Esophagus (tissue), 2 donors: ENCODE measurements around the gene AVPR2. TPM values are rescaled to one million over a fixed set of nuclear protein-coding genes. Genes with fewer than 3 reads are reported as not detected.

ENCODE experiments used
- H3K27ac ChIP-seq, 2 donors: one replicate each; pipeline ENCODE4 v1.5.1; 2013; ENCODE audit warnings: low read depth in 2 of 2, mild to moderate bottlenecking in 2 of 2, inconsistent platforms in 1 of 2, low read length in 1 of 2, moderate library complexity in 1 of 2
- H3K27me3 ChIP-seq, 2 donors: one replicate each; pipeline ENCODE4 v1.6.1; 2013; ENCODE audit warnings: low read length in 2 of 2, control low read depth in 1 of 2, mild to moderate bottlenecking in 1 of 2; ENCODE audit not compliant: insufficient read depth in 2 of 2, control insufficient read depth in 1 of 2
- H3K36me3 ChIP-seq, 2 donors: one replicate each; pipeline ENCODE4 v1.6.1; 2013; ENCODE audit warnings: low read length in 1 of 2; ENCODE audit not compliant: control insufficient read depth in 2 of 2, insufficient read depth in 2 of 2
- H3K4me1 ChIP-seq, 2 donors: one replicate each; pipeline ENCODE4 v1.6.1; 2013; ENCODE audit warnings: low read length in 1 of 2; ENCODE audit not compliant: control insufficient read depth in 2 of 2, insufficient read depth in 2 of 2
- H3K4me3 ChIP-seq, 2 donors: one replicate each; pipeline ENCODE4 v1.5.1; 2013; ENCODE audit warnings: low read length in 2 of 2, mild to moderate bottlenecking in 2 of 2, low read depth in 1 of 2, moderate library complexity in 1 of 2
- H3K9me3 ChIP-seq, 2 donors: one replicate each; pipeline ENCODE4 v1.6.1; 2013; ENCODE audit warnings: mild to moderate bottlenecking in 2 of 2, low read depth in 1 of 2, low read length in 1 of 2, moderate library complexity in 1 of 2; ENCODE audit not compliant: control insufficient read depth in 2 of 2, insufficient read depth in 1 of 2
- WGBS, 2 donors: extraction: QIAGEN DNeasy Blood & Tissue Kit; methylation state at CpG; one replicate each; pipeline ENCODE4 v1.1.7; 2013; 5-methylcytosine and 5-hydroxymethylcytosine counted together
- polyA plus RNA-seq, 2 donors: library from polyadenylated mRNA; stranded (reverse); fragments of 200-250 nt; gene quantifications; one replicate each; pipeline ENCODE4 v1.2.3, GENCODE V29; 2013
- donor health status: healthy with polysubstance abuse.
- donor health status: Bipolar disorder and iron deficiency.

Gene AVPR2
- polyA plus RNA-seq, 2 donors: 0.45 to 0.68 TPM

DNA sequence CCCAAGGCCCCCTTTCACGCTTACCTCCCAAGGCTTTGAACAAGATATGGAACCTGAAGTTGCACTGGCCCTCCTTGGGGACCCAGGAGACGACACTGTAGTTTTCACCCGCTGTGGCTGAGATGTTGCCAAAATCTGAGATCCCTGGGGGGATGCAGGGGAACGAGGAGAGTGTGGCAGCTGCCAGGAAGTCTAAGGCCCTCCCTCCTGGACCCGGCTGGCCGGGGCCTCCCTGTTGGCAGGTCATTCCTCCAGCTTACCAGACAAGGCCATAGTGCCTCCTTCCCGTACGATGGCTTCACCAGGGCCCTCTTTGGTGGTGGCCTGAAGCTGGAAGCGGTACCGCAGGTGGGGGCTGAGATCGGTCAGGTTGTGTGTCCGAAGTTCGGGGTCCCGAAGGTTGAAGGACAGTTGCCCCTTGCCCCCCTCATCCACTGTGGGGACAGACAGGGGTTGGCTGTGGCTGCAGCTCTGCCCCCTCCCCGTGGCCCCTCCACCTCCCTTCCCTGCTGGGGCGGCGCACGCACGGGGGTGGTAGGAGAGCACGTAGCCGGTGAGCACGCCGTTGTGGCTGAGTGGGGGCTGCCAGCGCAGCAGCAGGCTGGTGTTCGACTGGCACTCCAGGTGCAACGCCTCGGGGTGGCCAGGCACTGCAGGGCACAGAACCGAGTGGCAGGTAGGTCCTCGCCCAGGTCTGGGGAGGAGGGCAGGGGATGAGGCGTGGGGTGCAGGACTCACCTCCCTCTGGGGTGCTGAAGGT, 39.7 kb upstream of the AVPR2 start:
- Histone ChIP-seq H3K27ac (no peak overlapping the region), H3K27me3 (peaks cover 0 to 4% of the 10 kb centered on the region in 2 donors), H3K4me1 (no peaks in the 10 kb centered on the region), H3K9me3 (no peaks in the 10 kb centered on the region), H3K4me3 (no peak overlapping the region), H3K36me3 (no peaks in the 10 kb centered on the region)
- WGBS, 2 donors: 81 to 85% methylated on average over 27 to 30 of the region's 30 CpGs

DNA sequence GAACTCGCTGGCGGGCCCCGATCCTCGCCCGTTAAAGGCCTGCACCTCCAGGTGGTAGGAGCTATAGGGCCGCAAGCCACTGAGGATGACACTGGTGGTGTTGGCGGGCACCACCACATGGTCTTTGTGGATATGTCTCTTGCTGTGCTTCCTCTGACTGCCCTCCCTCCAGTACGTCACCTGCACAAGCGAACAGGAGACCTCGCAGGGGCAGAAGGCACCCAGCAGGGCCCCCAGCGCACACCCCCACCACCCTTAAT, 39.2 kb upstream of the AVPR2 start:
- WGBS, 2 donors: 89 to 96% methylated on average over 10 to 11 of the region's 11 CpGs
- Histone ChIP-seq H3K27ac (no peak overlapping the region), H3K4me1 (no peaks in the 10 kb centered on the region), H3K9me3 (no peaks in the 10 kb centered on the region), H3K27me3 (no peaks in the 10 kb centered on the region), H3K36me3 (no peaks in the 10 kb centered on the region), H3K4me3 (no peak overlapping the region)

DNA sequence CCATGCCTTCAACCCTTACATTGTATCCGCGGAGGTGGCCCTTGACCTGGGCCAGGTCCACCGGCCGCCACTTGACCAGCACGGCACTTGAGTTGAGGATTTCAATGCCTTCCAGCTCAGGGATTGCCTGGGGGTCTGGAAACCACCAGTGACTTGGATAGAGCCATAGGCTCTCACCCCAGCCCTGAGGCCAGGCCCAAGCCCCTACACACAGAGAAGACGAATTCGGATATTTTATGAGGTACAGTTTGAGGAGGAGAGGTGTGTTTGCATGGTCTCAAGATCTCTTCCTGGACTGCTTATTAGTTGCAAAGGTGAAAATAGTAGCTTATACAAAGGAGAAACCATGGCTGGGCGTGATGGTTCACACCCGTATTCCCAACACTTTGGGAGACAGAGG, 38.8 kb upstream of the AVPR2 start:
- H3K27ac ChIP-seq: no peak overlapping the region
- no peaks in the 10 kb centered on the region for H3K4me1 ChIP-seq
- H3K9me3 ChIP-seq: no peaks in the 10 kb centered on the region
- no peaks in the 10 kb centered on the region for H3K27me3 ChIP-seq
- H3K4me3 ChIP-seq: no peak overlapping the region
- WGBS, 2 donors: 90 to 94% methylated on average over 9 of the region's 9 CpGs
- no peaks in the 10 kb centered on the region for H3K36me3 ChIP-seq

DNA sequence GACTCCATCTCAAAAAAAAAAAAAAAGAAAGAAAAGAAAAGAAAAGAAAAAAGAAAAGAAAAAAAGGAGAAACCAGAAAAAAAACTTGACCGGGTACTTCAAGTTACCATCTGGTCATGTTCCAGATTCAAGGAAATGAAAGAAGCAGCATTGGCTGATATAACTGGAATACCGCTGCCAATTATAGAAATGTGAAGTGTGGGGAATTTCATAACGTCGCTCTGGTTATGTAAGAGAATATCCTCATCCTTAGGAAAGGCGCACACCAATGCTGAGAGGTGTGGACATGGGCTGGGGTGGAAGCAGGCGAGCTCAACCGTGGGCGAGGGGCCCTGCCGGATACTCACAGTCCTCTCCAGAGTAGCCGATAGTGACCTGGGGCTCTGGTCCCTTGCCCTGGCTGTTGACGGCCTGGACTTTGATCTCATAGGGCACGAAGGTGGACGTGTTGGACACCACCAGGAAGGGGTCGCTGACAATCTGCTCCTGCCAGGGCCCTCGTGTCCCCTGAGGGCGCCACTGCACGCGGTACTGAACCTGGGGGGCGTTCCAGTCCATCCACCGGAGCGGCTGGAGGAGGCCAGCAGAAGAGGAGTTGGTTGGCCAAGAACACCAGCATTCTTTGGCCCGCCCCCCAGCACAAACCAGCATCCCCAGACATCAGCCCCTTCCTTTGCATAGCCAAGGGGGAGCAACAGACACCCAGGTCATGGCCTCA, 38.0 kb upstream of the AVPR2 start:
- Histone ChIP-seq H3K27me3 (no peaks in the 10 kb centered on the region), H3K4me1 (no peaks in the 10 kb centered on the region), H3K4me3 (no peak overlapping the region), H3K27ac (no peak overlapping the region), H3K36me3 (no peaks in the 10 kb centered on the region), H3K9me3 (no peaks in the 10 kb centered on the region)
- 82 to 83% methylated on average over 21 to 22 of the region's 22 CpGs for WGBS, 2 donors

DNA sequence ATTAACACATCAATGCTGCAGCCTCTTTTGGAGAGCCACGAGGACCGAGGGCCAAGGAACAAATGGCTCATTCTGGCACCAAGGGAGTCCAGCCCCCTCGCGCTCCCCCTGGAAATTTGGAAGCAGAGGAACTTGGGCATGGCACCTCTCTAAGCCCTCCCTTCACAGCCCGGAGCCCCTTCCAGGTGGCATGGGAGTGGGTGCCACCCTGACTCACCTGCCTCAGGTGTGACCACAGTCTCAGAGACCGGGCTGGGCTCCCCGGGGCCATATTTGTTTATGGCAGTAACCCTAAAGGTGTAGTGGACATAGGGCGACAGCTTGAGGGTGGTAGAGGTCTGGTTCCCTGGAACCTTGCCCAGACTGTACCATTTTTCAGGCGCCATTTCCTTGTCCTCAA, 37.3 kb upstream of the AVPR2 start:
- Histone ChIP-seq H3K4me1 (no peaks in the 10 kb centered on the region), H3K27me3 (no peaks in the 10 kb centered on the region), H3K4me3 (no peak overlapping the region), H3K9me3 (no peaks in the 10 kb centered on the region), H3K27ac (no peak overlapping the region), H3K36me3 (no peaks in the 10 kb centered on the region)
- 74 to 83% methylated on average over 9 of the region's 9 CpGs for WGBS, 2 donors

DNA sequence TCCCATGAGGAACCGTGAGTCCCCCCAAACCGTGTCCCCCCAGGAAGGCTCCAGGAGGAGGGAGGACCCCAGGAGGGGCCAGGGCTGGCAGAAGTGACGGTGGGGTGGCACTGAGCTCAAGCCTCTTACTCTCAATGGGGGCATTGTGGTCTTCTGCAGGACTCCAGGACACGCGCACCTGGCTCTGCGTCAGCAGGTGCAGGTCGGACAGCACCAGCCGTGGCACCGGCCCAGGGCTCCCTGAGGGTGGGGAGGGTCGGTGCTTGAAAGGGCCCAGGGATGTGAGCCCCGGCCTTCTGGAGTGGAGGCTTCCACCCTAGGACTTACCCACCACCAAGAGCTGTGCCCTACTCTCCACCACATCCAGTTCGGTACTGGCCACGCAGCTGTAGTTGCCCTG, 36.8 kb upstream of the AVPR2 start:
- no peaks in the 10 kb centered on the region for H3K36me3 ChIP-seq
- H3K9me3 ChIP-seq: no peaks in the 10 kb centered on the region
- 81 to 87% methylated on average over 13 of the region's 13 CpGs for WGBS, 2 donors
- no peak overlapping the region for H3K27ac ChIP-seq
- H3K27me3 ChIP-seq: no peaks in the 10 kb centered on the region
- no peak overlapping the region for H3K4me3 ChIP-seq
- no peaks in the 10 kb centered on the region for H3K4me1 ChIP-seq

DNA sequence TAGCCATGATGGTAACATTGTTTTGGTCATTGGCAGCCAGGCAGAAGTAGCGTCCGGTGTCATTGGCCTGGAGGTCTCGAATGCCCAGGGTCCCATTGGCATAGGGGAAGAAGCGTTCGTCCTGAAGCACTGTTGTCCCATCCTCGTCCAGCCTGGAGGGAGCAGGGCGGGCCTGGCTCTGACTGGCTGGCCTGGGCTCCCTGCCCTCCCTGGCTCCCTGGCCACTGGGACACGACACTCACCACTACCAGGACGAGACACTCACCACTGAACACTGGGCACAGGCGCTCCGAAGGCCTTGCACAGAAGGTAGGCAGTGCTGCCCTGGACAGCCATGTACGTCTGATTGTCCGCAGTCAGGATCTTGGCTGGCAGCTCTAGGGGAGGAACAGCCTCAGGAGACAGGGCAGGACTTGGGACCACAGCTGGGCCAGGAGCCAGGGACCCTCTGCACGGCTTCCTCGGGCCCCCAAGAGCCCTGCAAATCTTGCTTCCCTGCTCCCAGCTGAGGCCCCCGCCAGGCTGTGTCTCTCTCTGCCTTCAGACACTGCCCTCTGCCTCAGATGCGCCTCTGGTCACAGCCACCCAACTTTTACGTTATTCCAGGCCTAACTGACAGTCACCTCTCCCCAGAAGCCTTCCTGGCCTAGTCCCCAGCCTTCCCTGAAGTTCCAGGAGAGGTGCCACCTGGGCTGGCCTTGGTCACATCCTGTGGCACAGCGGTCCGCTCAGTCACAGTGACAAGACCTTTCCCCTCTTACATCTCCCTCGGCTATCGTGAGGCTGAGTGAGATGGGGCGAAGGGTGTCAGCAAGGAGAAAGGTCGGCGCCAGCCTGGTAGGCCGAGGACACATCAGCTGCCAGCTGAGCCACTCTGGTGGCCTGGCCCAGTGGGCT, 35.6 kb upstream of the AVPR2 start:
- H3K27me3 ChIP-seq: no peaks in the 10 kb centered on the region
- no peaks in the 10 kb centered on the region for H3K36me3 ChIP-seq
- 84 to 86% methylated on average over 26 of the region's 26 CpGs for WGBS, 2 donors

DNA sequence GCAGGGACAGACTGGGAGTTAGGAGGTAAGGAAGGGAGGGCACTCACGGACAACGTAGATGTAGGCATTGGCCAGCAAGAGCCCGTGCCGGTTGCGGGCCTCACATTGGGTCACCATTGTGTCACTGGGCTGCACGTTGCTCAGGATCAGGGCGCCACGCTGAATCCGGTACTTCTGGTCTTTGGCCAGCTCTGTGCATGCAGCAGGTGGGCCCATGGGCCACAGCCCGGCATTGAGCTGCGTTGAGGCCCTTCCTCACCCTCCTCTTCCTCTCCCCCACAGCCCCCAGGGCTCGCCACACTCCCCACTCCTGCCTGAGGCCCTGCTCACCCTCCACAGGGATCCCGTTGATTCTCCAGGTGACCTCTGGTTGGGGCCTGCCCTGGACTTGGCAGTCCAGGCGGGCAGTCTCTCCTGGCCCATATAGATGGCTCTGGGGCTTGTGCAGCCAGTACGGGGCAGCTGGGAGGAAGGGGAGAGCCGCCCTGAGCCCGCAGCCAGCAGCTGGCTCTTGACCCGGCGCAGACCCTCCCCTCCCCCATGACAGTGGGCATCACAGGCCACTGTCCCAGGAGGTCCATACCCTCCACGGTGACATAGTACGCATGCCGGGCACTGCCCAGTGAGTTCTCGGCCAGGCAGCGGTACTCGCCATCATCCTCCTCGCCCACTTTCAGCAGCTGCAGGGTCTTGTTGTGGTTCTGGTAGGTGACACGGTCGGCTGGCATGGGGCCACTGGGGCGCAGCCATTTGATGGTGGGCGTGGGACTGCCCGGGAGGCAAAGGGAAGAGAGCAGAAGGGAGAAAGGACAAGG, 34.8 kb upstream of the AVPR2 start:
- 83 to 85% methylated on average over 23 to 31 of the region's 31 CpGs for WGBS, 2 donors
- Histone ChIP-seq H3K4me1 (no peaks in the 10 kb centered on the region), H3K9me3 (no peaks in the 10 kb centered on the region), H3K27me3 (no peaks in the 10 kb centered on the region), H3K4me3 (no peak overlapping the region), H3K27ac (no peak overlapping the region), H3K36me3 (no peaks in the 10 kb centered on the region)

More for the DNA sequence above, 35.6 kb upstream of the AVPR2 start:
- H3K9me3 ChIP-seq: no peaks in the 10 kb centered on the region
- H3K4me3 ChIP-seq: no peak overlapping the region
- H3K4me1 ChIP-seq: no peaks in the 10 kb centered on the region
- H3K27ac ChIP-seq: no peak overlapping the region

DNA sequence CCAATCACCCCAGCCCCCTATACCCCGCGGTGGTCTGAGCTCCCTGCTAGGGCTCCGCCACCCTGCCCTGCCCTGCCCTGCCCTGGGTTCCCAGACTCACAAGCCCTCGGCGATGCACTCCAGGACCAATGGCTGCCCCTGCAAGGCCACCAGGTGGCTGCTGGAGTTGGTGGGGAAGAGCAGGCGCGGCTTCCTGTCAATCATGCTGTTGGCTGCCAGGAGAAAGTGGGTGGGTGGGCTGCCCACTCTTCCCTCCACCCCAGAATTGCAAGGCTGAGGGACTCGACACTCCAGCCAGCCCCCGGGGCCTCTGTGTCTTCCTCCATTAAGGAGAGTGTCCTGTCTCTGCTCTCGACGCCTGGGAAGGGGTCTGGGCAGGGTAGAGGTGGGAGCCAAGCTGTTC, 34.2 kb upstream of the AVPR2 start:
- Histone ChIP-seq H3K9me3 (no peaks in the 10 kb centered on the region), H3K4me3 (no peak overlapping the region), H3K36me3 (no peaks in the 10 kb centered on the region), H3K27ac (no peak overlapping the region), H3K27me3 (no peaks in the 10 kb centered on the region), H3K4me1 (no peaks in the 10 kb centered on the region)
- 77 to 83% methylated on average over 11 of the region's 11 CpGs for WGBS, 2 donors
